SK-N-SH (cell line): ENCODE results near the gene SPINK8.

Source experiments
- ELF1 ChIP-seq: IDR thresholded peaks from 2 replicates; pipeline ENCODE4 v1.4.0; 2012
- EP300 ChIP-seq, 2 experiments: IDR thresholded peaks; 2 replicates each; pipeline versions ENCODE4 v1.4.0 to v1.6.1; 2012; ENCODE audit warnings: borderline replicate concordance in 1 of 2, low read depth in 1 of 2, low read length in 1 of 2
- RAD21 ChIP-seq: IDR thresholded peaks from 2 replicates; pipeline ENCODE4 v1.6.1; 2012; ENCODE audit warnings: mild to moderate bottlenecking, low read length
- TAF1 ChIP-seq: IDR thresholded peaks from 2 replicates; pipeline ENCODE4 v1.6.1; 2012; ENCODE audit warnings: low read depth, mild to moderate bottlenecking, low read length, moderate library complexity, borderline replicate concordance
- TF ChIP-seq, protein P1 (sequence below): fragments of 200-600 bp; sonication (generic); IDR thresholded peaks from 2 replicates; pipeline ENCODE4 v1.6.1; 2017; ENCODE audit warnings: antibody characterized with exemption, mild to moderate bottlenecking, moderate library complexity

DNA sequence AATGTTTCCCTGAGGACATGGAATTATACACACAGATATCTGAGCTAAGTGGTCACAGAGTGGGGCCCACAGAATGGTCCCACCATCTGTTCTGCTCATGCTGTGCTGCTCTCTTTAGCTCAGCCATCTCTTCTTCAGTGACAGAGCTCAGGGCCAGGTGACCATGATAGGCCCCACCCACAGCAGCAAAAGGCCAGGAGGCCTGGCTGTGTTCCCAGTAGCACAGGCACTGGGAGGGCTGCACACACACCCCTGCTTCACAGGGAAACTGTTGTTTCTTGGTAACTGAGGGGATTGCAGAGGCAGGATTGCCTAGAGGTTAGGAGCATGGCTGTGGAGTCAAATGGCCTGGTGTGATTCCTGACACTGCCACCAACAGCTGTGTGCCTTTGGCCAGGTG lies 33.7 kb upstream of the SPINK8 start:
- TF ChIP-seq RAD21 = no peak; the same call in 1 of the 2 replicates
- TF ChIP-seq, protein P1, sequence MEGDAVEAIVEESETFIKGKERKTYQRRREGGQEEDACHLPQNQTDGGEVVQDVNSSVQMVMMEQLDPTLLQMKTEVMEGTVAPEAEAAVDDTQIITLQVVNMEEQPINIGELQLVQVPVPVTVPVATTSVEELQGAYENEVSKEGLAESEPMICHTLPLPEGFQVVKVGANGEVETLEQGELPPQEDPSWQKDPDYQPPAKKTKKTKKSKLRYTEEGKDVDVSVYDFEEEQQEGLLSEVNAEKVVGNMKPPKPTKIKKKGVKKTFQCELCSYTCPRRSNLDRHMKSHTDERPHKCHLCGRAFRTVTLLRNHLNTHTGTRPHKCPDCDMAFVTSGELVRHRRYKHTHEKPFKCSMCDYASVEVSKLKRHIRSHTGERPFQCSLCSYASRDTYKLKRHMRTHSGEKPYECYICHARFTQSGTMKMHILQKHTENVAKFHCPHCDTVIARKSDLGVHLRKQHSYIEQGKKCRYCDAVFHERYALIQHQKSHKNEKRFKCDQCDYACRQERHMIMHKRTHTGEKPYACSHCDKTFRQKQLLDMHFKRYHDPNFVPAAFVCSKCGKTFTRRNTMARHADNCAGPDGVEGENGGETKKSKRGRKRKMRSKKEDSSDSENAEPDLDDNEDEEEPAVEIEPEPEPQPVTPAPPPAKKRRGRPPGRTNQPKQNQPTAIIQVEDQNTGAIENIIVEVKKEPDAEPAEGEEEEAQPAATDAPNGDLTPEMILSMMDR = no peak
- TF ChIP-seq ELF1 = no peak
- TF ChIP-seq EP300 (IDR thresholded peaks at IDR 0.05; ENCODE audit: borderline replicate concordance in 1 of 2, low read depth in 1 of 2, low read length in 1 of 2) = peak in 1 of 2 experiments; percentile 15; a peak in 1 of 4 replicates
- TF ChIP-seq TAF1 = no peak
